Neutrophil (primary cell): Measurements from ENCODE around the gene LAMA3.
"Not testable (repeated sequence)": the region's sequence is repeated elsewhere in the genome, so short reads cannot be mapped to it uniquely, and the experiment has no call there.

ENCODE experiments used
- H3K27ac ChIP-seq: fragments of 200-600 bp; sonication (generic); 2 replicates; pipeline ENCODE4 v1.5.1; 2016; ENCODE audit warnings: mild to moderate bottlenecking, moderate library complexity
- H3K27me3 ChIP-seq: fragments of 200-600 bp; sonication (generic); 2 replicates; pipeline ENCODE4 v1.6.0; 2016; ENCODE audit warnings: mild to moderate bottlenecking
- H3K36me3 ChIP-seq: fragments of 200-600 bp; sonication (generic); 2 replicates; pipeline ENCODE4 v1.5.1; 2017
- H3K4me1 ChIP-seq, 2 experiments: fragments of 200-600 bp in 1 of 2; sonication (generic) in 1 of 2; 1 replicate in 1 of 2; 2 replicates in 1 of 2; pipeline versions ENCODE4 v1.5.1 to v1.6.1; 2013 to 2016; ENCODE audit warnings: low read depth in 1 of 2, low read length in 1 of 2, mild to moderate bottlenecking in 1 of 2, moderate library complexity in 1 of 2; ENCODE audit not compliant: control insufficient read depth in 1 of 2, insufficient read depth in 1 of 2
- H3K4me3 ChIP-seq, 2 experiments: fragments of 200-600 bp in 1 of 2; sonication (generic) in 1 of 2; 1 replicate in 1 of 2; 2 replicates in 1 of 2; pipeline ENCODE4 v1.5.1; 2013 to 2016; ENCODE audit warnings: low read depth in 1 of 2, low read length in 1 of 2, mild to moderate bottlenecking in 1 of 2, moderate library complexity in 1 of 2
- H3K9me3 ChIP-seq: fragments of 200-600 bp; sonication (generic); 2 replicates; pipeline ENCODE4 v1.5.1; 2016
- CTCF ChIP-seq: fragments of 200-600 bp; sonication (generic); IDR thresholded peaks from 2 replicates; pipeline ENCODE4 v1.5.1; 2016; ENCODE audit warnings: antibody characterized with exemption

LAMA3 gene

GRCh38 chr18:23714576-23714975 lies 25.3 kb downstream of the LAMA3 start:
- no peaks in the 10 kb centered on the region for H3K4me1 ChIP-seq
- H3K27me3 ChIP-seq, result peaks cover 4% of the 10 kb centered on the region
- no peaks in the 10 kb centered on the region for H3K36me3 ChIP-seq
- no peak for TF ChIP-seq CTCF
- no peak overlapping the region for H3K4me3 ChIP-seq
- H3K27ac ChIP-seq, result no peak overlapping the region
- no peaks in the 10 kb centered on the region for H3K9me3 ChIP-seq

- not testable (repeated sequence) for H3K4me3 ChIP-seq, H3K27ac ChIP-seq, H3K27me3 ChIP-seq, H3K4me1 ChIP-seq, H3K36me3 ChIP-seq, H3K9me3 ChIP-seq
These were observed 26.8 kb downstream of the LAMA3 start for GRCh38 chr18:23716079-23716478.

GRCh38 chr18:23716516-23716915 lies 27.3 kb downstream of the LAMA3 start:
- no peaks in the 10 kb centered on the region for H3K9me3 ChIP-seq
- no peaks in the 10 kb centered on the region for H3K36me3 ChIP-seq
- no peaks in the 10 kb centered on the region for H3K4me1 ChIP-seq
- no peak overlapping the region for H3K27ac ChIP-seq
- no peak for TF ChIP-seq CTCF
- no peak overlapping the region for H3K4me3 ChIP-seq
- H3K27me3 ChIP-seq, result peaks cover 4% of the 10 kb centered on the region

- Histone ChIP-seq H3K27ac (no peak overlapping the region), H3K4me3 (no peak overlapping the region), H3K27me3 (peaks cover 4% of the 10 kb centered on the region), H3K4me1 (no peaks in the 10 kb centered on the region), H3K9me3 (no peaks in the 10 kb centered on the region), H3K36me3 (no peaks in the 10 kb centered on the region)
- TF ChIP-seq CTCF, result no peak
These were observed 27.7 kb downstream of the LAMA3 start for GRCh38 chr18:23716966-23717365.

- H3K4me3 ChIP-seq, result no peak overlapping the region
- H3K36me3 ChIP-seq, result no peaks in the 10 kb centered on the region
- H3K4me1 ChIP-seq, result no peaks in the 10 kb centered on the region
- H3K27me3 ChIP-seq, result peaks cover 15% of the 10 kb centered on the region
- no peak overlapping the region for H3K27ac ChIP-seq
- no peak for TF ChIP-seq CTCF
- H3K9me3 ChIP-seq, result no peaks in the 10 kb centered on the region
These were observed 29.0 kb downstream of the LAMA3 start for GRCh38 chr18:23718243-23718720.

GRCh38 chr18:23718731-23719130 lies 29.5 kb downstream of the LAMA3 start:
- Histone ChIP-seq H3K9me3 (no peaks in the 10 kb centered on the region), H3K36me3 (no peaks in the 10 kb centered on the region), H3K27me3 (peaks cover 15% of the 10 kb centered on the region), H3K4me3 (no peak overlapping the region), H3K27ac (no peak overlapping the region), H3K4me1 (no peaks in the 10 kb centered on the region)
- no peak for TF ChIP-seq CTCF
